ENCODE data around the gene KRTAP9-6.

GRCh38 chr17:41307647-41308046, 42.5 kb downstream of the KRTAP9-6 start:
- TF ChIP-seq EZH2 (IDR thresholded peaks at IDR 0.05; ENCODE audit: borderline replicate concordance, insufficient read depth, low read length, poor library complexity, severe bottlenecking) (no peak), CTCF (IDR thresholded peaks at IDR 0.05; ENCODE audit: poor library complexity, severe bottlenecking) (no peak), SMC3 (conservative IDR thresholded peaks at IDR 0.05; ENCODE audit: poor library complexity) (no peak), POLR2AphosphoS5 (IDR thresholded peaks at IDR 0.05) (no peak), EP300 (conservative IDR thresholded peaks at IDR 0.05; ENCODE audit: poor library complexity, severe bottlenecking) (no peak)
- TF ChIP-seq, protein P1, sequence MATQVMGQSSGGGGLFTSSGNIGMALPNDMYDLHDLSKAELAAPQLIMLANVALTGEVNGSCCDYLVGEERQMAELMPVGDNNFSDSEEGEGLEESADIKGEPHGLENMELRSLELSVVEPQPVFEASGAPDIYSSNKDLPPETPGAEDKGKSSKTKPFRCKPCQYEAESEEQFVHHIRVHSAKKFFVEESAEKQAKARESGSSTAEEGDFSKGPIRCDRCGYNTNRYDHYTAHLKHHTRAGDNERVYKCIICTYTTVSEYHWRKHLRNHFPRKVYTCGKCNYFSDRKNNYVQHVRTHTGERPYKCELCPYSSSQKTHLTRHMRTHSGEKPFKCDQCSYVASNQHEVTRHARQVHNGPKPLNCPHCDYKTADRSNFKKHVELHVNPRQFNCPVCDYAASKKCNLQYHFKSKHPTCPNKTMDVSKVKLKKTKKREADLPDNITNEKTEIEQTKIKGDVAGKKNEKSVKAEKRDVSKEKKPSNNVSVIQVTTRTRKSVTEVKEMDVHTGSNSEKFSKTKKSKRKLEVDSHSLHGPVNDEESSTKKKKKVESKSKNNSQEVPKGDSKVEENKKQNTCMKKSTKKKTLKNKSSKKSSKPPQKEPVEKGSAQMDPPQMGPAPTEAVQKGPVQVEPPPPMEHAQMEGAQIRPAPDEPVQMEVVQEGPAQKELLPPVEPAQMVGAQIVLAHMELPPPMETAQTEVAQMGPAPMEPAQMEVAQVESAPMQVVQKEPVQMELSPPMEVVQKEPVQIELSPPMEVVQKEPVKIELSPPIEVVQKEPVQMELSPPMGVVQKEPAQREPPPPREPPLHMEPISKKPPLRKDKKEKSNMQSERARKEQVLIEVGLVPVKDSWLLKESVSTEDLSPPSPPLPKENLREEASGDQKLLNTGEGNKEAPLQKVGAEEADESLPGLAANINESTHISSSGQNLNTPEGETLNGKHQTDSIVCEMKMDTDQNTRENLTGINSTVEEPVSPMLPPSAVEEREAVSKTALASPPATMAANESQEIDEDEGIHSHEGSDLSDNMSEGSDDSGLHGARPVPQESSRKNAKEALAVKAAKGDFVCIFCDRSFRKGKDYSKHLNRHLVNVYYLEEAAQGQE (IDR thresholded peaks at IDR 0.05; ENCODE audit: borderline replicate concordance), result no peak

All from neural cell (in vitro differentiated cells).